ENCODE results near the gene MAK.

MAK gene

GRCh38 chr6:10719964-10720264, 118.4 kb downstream of the MAK start:
- no peak for TF ChIP-seq CTCF (IDR thresholded peaks at IDR 0.05; ENCODE audit: control insufficient read depth, extremely low read depth, insufficient read depth)
- H3K4me3 ChIP-seq (ENCODE audit: low read depth, low read length), result no peak overlapping the region
- no peak for DNase-seq (ENCODE audit: low read depth)

GRCh38 chr6:10719296-10719963, 118.9 kb downstream of the MAK start:
- no peak for TF ChIP-seq CTCF (IDR thresholded peaks at IDR 0.05; ENCODE audit: control insufficient read depth, extremely low read depth, insufficient read depth)
- no peak for DNase-seq (ENCODE audit: low read depth)
- H3K4me3 ChIP-seq (ENCODE audit: low read depth, low read length), result no peak overlapping the region

- no peak for DNase-seq (ENCODE audit: low read depth)
- no peak for TF ChIP-seq CTCF (IDR thresholded peaks at IDR 0.05; ENCODE audit: control insufficient read depth, extremely low read depth, insufficient read depth)
- H3K4me3 ChIP-seq (ENCODE audit: low read depth, low read length), result no peak overlapping the region
These were observed 124.4 kb downstream of the MAK start for GRCh38 chr6:10713962-10714361.
